ENCODE data around the gene TAGLN2. TPM values are rescaled to one million over a fixed set of nuclear protein-coding genes. Genes with fewer than 3 reads are reported as not detected.

The TAGLN2 gene
- total RNA-seq, 2 donors from 2014 or later, result 378 to 431 TPM

DNA sequence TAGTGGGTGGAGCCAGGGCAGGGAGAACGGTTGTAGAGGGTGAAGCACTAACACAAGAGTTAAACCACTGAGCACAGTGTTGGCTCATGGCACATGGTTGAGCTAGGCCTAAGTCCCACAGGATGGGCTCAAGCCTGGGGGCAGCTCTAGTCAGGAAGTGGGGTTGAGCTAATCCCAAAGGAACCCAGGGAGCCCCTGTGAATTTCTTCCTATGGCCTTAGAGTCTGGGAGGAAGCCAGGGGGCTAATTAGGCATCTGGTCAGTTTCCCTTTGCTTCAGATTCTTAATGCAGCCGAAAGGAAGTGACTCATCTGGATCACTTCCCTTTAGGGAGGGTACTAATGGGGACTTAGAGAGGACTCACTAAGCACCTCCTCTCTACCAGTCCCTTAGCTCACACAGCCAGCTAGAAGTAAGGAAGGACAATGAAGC is 35.5 kb downstream of the TAGLN2 start:
- H3K4me3 Mint-ChIP-seq, result no peak overlapping the region
- H3K9me3 Mint-ChIP-seq, result no peaks in the 10 kb centered on the region
- ATAC-seq (replicated peaks in 1 of 2) (peak in 1 of 2 donors; percentile 31), DNase-seq (no peak)
- H3K36me3 Mint-ChIP-seq (ENCODE audit: insufficient read depth in 2 of 2), result no peaks in the 10 kb centered on the region
- H3K27me3 Mint-ChIP-seq (ENCODE audit: low read depth), result no peaks in the 10 kb centered on the region
- H3K27ac Mint-ChIP-seq, result no peak overlapping the region
- peaks cover 11% of the 10 kb centered on the region for H3K4me1 Mint-ChIP-seq (ENCODE audit: low read depth)

DNA sequence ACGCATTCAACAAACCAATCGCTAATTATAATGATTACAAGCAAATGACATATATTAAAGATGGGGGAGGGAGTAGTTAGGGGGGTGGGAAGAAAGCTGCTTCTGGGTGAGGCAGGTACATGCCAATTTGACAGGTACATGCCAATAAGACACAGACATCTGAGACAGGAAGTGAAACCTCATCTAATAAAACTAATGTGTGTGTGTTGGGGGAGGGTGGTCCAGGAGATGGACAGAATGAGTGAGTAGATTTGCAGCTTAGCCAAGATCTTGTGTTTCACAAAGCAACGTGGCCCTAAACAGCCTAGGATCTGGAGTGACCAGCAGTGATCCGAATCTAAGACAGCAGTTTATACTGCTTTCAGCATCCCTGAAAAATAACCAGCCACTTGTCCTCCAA is 36.1 kb downstream of the TAGLN2 start:
- Mint-ChIP-seq H3K27ac (no peak overlapping the region), H3K4me1 (ENCODE audit: low read depth) (peaks cover 11% of the 10 kb centered on the region), H3K36me3 (ENCODE audit: insufficient read depth in 2 of 2) (no peaks in the 10 kb centered on the region), H3K4me3 (no peak overlapping the region), H3K9me3 (no peaks in the 10 kb centered on the region), H3K27me3 (ENCODE audit: low read depth) (no peaks in the 10 kb centered on the region)
- no peak for DNase-seq
- ATAC-seq (replicated peaks in 1 of 2), result no peak

DNA sequence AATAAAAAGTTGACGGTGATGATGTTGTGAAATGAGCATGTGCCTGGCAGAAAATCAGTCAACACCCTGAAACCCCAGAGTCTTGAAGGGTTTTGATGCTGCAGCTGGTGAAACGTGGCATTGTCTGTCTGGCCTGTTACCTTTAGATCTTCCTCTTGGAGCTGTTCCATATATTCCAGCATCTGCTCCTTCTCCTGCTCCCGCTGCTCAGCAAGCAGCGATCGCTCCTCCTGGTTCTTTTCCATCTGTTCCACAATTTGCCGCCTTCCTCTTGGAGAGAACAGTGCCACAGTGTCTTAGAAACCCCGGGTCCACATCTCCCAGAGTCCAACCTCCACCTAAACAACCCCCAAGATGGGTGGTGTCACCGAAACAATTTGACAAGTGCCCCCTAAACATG is 41.0 kb downstream of the TAGLN2 start:
- Mint-ChIP-seq H3K27me3 (ENCODE audit: low read depth) (no peaks in the 10 kb centered on the region), H3K4me3 (no peak overlapping the region), H3K27ac (no peak overlapping the region), H3K4me1 (ENCODE audit: low read depth) (no peaks in the 10 kb centered on the region), H3K36me3 (ENCODE audit: insufficient read depth in 2 of 2) (no peaks in the 10 kb centered on the region), H3K9me3 (no peaks in the 10 kb centered on the region)
- ATAC-seq (replicated peaks in 1 of 2), result no peak
- no peak for DNase-seq

DNA sequence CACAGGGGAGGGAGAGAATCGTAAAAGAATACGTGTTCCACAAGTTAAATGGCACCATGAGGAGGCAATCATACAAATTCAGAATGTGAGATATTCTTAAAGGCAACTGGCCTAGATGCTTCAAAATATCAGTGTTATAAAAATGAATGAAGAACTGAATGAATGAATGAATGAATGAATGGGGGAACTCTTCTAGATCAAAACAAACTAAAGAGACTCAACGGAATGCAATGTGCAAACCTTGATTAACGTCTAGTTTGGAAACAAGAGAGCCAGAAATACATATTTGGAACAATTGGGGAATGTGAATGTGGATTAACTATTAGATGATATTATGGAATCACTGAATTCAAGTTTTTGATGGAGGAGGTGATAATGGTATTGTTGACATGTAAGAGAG is 42.2 kb downstream of the TAGLN2 start:
- Mint-ChIP-seq H3K27ac (no peak overlapping the region), H3K4me1 (ENCODE audit: low read depth) (no peaks in the 10 kb centered on the region), H3K9me3 (no peaks in the 10 kb centered on the region), H3K4me3 (no peak overlapping the region), H3K27me3 (ENCODE audit: low read depth) (no peaks in the 10 kb centered on the region), H3K36me3 (ENCODE audit: insufficient read depth in 2 of 2) (no peaks in the 10 kb centered on the region)
- DNase-seq (no peak), ATAC-seq (replicated peaks in 1 of 2) (no peak)

DNA sequence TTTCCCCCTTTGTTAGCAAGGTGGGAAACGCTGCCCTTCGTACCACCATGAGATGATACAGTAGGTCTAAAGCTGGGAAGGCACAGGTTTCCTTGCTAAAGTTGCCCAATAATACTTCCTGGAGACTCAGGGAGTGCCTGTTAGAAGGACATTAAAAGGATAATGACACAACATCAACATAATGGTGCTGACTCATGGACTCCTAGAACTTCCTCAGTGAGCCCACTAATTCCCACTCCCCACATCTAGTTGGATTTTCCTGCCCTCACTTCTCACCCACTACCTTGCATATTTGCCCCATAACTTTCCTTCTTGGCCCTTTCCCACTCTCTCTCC is 42.8 kb downstream of the TAGLN2 start:
- Mint-ChIP-seq H3K27me3 (ENCODE audit: low read depth) (no peaks in the 10 kb centered on the region), H3K27ac (no peak overlapping the region), H3K4me1 (ENCODE audit: low read depth) (no peaks in the 10 kb centered on the region)

DNA sequence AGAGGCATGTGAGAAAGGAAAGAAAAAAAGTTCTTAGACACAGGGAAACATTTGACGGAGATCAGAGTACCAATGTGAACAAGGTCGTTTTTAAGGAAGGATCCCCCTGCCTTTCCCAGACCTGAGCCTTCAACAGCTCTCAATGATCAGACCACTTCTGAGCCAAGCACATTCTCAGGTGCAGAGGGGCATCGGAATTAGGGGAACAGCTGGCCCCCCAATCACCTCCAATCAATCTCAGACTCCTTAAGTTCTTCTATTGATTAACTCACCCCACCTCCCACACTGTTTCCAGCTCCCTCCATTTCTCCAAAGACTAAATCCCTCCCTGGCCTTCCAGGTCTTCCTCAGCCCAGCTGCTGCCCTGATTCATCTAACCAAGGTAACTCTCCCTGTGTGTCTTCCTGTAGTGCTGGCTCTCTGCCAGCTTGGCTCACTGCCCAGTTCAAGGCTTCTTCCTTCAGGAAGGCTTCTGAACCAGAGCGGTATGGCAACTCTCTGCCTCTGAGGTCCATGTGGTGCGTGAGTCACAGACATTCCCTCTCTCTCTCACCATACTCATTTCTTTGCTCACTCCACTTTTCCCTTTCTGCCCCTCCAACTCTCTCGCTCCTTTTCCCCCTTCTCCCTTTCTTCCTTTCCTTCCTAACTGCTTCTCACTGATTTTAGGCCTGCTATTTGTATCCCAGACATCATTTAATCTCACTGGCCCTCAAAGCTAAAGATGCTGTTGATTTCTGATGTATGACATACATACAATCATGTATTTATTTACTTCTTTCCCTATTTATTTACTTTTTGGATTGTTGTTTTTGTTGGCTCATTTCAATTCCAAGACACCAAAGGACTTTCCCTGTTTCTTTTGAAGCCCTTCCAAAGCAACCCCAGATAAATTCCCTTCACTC is 43.4 kb downstream of the TAGLN2 start:
- Mint-ChIP-seq H3K36me3 (ENCODE audit: insufficient read depth in 2 of 2) (no peaks in the 10 kb centered on the region), H3K27me3 (ENCODE audit: low read depth) (no peaks in the 10 kb centered on the region), H3K27ac (no peak overlapping the region), H3K4me1 (ENCODE audit: low read depth) (no peaks in the 10 kb centered on the region), H3K9me3 (no peaks in the 10 kb centered on the region), H3K4me3 (no peak overlapping the region)
- no peak for DNase-seq
- ATAC-seq (replicated peaks in 1 of 2), result no peak

More for the DNA sequence above, 42.8 kb downstream of the TAGLN2 start:
- no peaks in the 10 kb centered on the region for H3K36me3 Mint-ChIP-seq (ENCODE audit: insufficient read depth in 2 of 2)
- H3K9me3 Mint-ChIP-seq, result no peaks in the 10 kb centered on the region
- no peak for ATAC-seq (replicated peaks in 1 of 2)
- H3K4me3 Mint-ChIP-seq, result no peak overlapping the region
- no peak for DNase-seq

DNA sequence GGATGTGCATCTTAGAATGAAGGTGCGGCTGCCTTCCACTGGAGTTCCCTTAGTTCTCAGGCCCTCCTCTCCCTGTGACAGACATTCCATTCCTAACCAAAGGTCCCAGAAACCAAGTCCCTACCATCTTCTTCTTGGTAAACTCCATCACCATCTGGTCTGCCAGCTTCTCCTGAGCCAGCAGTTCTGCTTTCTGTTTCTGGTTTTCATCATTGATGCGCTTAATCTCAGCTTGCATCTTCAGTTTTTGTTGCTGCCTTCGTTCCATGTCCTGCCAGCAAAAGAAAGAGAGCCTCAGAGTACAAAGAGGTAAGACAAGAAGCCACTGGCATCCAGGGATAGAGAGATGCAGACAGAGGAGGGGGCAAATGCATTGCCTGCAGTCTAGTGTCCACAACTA is 44.9 kb downstream of the TAGLN2 start:
- no peaks in the 10 kb centered on the region for H3K9me3 Mint-ChIP-seq
- no peaks in the 10 kb centered on the region for H3K4me1 Mint-ChIP-seq (ENCODE audit: low read depth)
- no peak overlapping the region for H3K4me3 Mint-ChIP-seq
- ATAC-seq (replicated peaks in 1 of 2) (no peak), DNase-seq (no peak)
- H3K36me3 Mint-ChIP-seq (ENCODE audit: insufficient read depth in 2 of 2), result no peaks in the 10 kb centered on the region
- no peaks in the 10 kb centered on the region for H3K27me3 Mint-ChIP-seq (ENCODE audit: low read depth)
- no peak overlapping the region for H3K27ac Mint-ChIP-seq

DNA sequence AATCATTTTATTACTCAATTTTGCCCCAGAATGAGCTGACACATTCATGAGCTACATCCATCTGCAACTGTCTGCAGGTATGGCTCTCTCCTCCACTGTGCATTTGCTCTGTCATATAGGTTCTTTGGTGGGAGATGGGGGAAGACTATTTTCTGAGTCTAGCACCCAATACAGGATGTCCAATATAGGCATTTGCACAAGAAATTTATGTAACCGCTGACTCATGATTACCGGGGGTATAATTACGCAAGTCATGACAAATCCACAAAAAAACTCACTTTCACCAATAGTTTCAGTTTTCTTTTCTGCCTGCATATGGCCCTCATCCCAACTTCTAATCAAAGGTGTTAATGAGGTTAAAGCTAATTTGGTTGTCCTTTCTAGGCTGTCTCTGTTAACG is 45.3 kb downstream of the TAGLN2 start:
- H3K9me3 Mint-ChIP-seq, result no peaks in the 10 kb centered on the region
- no peak overlapping the region for H3K27ac Mint-ChIP-seq
- H3K27me3 Mint-ChIP-seq (ENCODE audit: low read depth), result no peaks in the 10 kb centered on the region
- no peak for ATAC-seq (replicated peaks in 1 of 2)
- no peaks in the 10 kb centered on the region for H3K4me1 Mint-ChIP-seq (ENCODE audit: low read depth)
- no peak for DNase-seq
- H3K36me3 Mint-ChIP-seq (ENCODE audit: insufficient read depth in 2 of 2), result no peaks in the 10 kb centered on the region
- no peak overlapping the region for H3K4me3 Mint-ChIP-seq

DNA sequence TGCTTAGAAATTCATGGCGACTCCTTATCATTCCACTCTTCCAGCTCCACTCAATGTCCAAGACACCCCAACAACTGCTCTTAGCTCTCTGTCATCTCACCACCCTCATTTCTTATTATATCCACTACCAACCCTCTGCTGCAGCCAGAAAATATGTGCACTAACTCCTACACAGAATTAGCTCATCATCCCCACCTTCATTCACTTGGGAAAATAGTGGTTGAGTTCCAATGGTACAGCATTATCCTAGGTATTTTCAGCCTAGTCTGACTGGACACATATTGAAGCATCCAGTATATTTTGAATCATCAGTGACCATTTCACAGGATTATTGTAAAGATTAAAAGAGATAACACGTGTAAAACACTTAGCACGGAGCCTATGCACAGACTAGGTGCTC is 46.2 kb downstream of the TAGLN2 start:
- Mint-ChIP-seq H3K4me1 (ENCODE audit: low read depth) (no peaks in the 10 kb centered on the region), H3K27ac (no peak overlapping the region), H3K9me3 (no peaks in the 10 kb centered on the region), H3K36me3 (ENCODE audit: insufficient read depth in 2 of 2) (no peaks in the 10 kb centered on the region), H3K27me3 (ENCODE audit: low read depth) (no peaks in the 10 kb centered on the region), H3K4me3 (no peak overlapping the region)
- ATAC-seq (replicated peaks in 1 of 2) (no peak), DNase-seq (no peak)

DNA sequence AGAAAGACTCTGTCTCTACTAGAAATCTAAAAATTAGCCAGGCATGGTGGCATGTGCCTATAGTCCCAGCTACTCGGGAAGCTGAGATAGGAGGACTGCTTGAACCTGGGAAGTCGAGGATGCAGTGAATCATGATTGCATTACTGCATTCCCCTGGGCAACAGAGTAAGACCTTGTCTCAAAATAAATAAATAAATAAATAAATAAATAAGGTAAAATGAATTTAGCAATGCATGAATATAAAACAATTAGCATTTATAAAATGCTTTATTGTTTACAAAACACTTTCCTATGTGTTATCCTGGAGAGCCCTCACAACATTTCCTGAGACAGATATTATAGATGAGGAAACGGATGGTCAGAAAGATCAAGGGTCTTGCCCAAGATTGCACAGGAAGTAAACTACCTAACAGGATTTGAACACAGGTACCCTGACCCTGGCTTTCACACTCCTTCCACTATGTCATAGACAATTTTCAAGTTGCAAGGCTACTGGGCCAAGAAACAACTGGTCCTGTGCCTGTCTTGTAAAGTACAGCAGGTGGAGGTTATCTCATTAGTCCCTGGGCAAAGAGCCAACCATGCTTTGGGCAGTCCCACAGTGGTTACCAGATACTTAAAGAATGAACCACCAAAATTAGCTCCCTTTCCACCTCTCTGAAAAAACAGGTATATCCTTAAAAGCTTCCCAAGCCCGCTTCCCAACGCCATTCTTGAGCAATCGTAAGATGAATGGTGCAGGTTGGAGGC is 47.4 kb downstream of the TAGLN2 start:
- Mint-ChIP-seq H3K27me3 (ENCODE audit: low read depth) (no peaks in the 10 kb centered on the region), H3K27ac (no peak overlapping the region), H3K36me3 (ENCODE audit: insufficient read depth in 2 of 2) (no peaks in the 10 kb centered on the region), H3K4me1 (ENCODE audit: low read depth) (no peaks in the 10 kb centered on the region), H3K4me3 (no peak overlapping the region), H3K9me3 (no peaks in the 10 kb centered on the region)
- no peak for DNase-seq
- ATAC-seq (replicated peaks in 1 of 2), result no peak

DNA sequence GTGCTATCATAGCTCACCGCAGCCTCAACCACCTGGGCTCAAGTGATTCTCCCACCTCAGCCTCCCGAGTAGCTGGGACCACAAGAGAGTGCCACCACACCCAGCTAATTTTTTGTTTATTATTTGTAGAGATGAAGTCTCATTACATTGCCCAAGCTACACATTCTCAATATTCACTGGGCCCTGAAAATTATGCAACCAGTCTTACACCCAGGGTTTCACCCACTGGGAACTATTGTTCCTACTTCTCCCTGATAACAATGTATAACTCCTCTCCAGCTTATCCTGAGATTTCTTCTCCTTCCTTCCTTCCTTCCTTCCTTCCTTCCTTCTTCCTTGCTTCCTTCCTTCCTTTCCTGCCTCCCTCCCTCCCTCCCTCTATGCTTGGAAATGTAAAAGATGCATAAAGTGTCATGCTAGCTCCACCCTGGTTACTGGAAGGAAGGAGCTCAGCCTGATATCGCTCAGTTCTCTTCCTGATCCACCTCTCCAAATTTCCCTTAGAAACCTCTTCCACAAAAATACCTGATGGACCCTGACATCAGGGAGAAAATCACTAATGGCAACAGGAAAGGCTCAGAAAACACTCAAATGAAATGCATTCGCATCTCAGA is 51.7 kb downstream of the TAGLN2 start:
- H3K27ac Mint-ChIP-seq, result no peak overlapping the region
- no peaks in the 10 kb centered on the region for H3K9me3 Mint-ChIP-seq

DNA sequence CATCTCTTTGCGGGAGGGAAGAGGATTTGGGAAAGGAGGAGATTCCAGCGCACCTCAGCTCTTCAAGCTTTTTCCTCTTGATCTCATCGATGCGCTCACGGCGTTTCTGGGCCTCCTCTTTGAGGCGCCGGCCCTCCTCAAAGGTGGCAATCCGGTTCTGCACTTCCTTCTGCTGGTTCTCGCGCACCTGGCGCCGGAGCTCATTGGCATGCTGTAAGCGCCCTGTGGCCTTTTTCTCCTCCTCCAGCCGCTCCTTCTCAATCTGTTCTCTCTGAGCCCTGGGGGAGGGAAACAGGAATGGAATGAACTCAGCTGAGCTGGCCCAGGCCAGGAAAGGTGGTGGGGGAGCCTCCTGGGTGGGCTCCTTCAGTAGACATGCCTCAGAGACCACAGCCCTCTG is 52.4 kb downstream of the TAGLN2 start:
- no peaks in the 10 kb centered on the region for H3K9me3 Mint-ChIP-seq
- DNase-seq, result no peak
- H3K4me1 Mint-ChIP-seq (ENCODE audit: low read depth), result peaks cover 7% of the 10 kb centered on the region
- H3K36me3 Mint-ChIP-seq (ENCODE audit: insufficient read depth in 2 of 2), result no peaks in the 10 kb centered on the region
- peaks cover 11% of the 10 kb centered on the region for H3K27me3 Mint-ChIP-seq (ENCODE audit: low read depth)
- no peak overlapping the region for H3K4me3 Mint-ChIP-seq
- ATAC-seq (replicated peaks in 1 of 2), result no peak
- H3K27ac Mint-ChIP-seq, result no peak overlapping the region

More for the DNA sequence above, 51.7 kb downstream of the TAGLN2 start:
- DNase-seq (no peak), ATAC-seq (replicated peaks in 1 of 2) (no peak)
- Mint-ChIP-seq H3K4me1 (ENCODE audit: low read depth) (peaks cover 7% of the 10 kb centered on the region), H3K4me3 (no peak overlapping the region), H3K27me3 (ENCODE audit: low read depth) (peaks cover 11% of the 10 kb centered on the region), H3K36me3 (ENCODE audit: insufficient read depth in 2 of 2) (no peaks in the 10 kb centered on the region)

DNA sequence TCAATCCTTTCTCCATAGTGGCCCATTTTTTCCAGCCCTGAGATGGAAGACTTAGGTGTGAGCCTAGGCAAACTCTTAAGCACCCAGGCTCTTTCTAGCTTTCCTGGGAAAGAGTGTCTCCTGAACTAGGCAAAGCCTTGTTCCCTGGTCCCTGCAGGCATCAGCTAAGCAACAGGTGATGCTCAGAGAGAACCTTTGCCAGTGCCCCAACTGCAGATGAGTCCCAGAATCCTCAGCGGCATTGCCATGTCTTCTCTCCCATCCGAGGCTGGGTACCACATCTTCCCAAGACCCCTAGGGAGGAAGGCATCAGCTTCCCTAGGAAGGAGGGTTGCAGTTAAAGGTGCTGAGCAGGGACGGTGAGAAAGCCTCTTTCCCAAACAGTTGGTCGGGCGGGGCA is 54.6 kb downstream of the TAGLN2 start:
- no peak overlapping the region for H3K4me3 Mint-ChIP-seq
- H3K4me1 Mint-ChIP-seq (ENCODE audit: low read depth), result peaks cover 7% of the 10 kb centered on the region
- peaks cover 11% of the 10 kb centered on the region for H3K27me3 Mint-ChIP-seq (ENCODE audit: low read depth)
- no peak overlapping the region for H3K27ac Mint-ChIP-seq
- H3K9me3 Mint-ChIP-seq, result no peaks in the 10 kb centered on the region
- ATAC-seq (replicated peaks in 1 of 2), result no peak
- H3K36me3 Mint-ChIP-seq (ENCODE audit: insufficient read depth in 2 of 2), result no peaks in the 10 kb centered on the region
- DNase-seq, result no peak

All from activated T-cell treated with anti-CD3 and anti-CD28 coated beads, Interleukin-2, amount 50 U/mL, for 72 hours (primary cell).